ENCODE results near the gene SYNPO2. TPM values are rescaled to one million over a fixed set of nuclear protein-coding genes. Genes with fewer than 3 reads are reported as not detected.

The SYNPO2 gene
- polyA plus RNA-seq, 1 donor (not counting 4 experiments of a cell fraction or from before 2014, with no cell fraction given), result 0.34 TPM

DNA sequence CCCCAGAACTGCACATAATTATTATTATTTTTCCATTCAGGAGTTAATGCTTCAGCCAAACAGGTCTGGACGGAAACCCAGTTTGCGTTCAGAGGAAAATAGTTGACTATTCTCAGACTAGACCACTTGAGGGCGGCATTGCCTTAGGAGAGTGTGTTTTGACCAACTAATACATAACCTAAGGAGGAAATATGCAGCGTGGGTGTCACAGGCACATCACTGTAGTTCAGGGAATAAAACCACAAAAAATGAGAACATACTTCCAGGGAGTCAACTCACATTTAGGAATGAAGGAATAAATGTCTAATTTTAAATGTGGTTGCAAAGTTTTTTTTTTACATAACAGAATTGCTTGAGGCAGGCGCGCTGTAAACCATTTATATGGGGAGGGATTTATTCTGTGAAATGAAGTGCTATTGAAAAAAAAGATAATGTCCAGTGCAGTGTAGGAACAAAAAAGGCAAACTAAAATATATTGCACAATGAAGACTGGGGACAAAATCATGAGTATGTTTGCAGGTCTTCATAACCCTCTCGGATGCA lies 93.3 kb downstream of the SYNPO2 start:
- Histone ChIP-seq H3K9ac (ENCODE audit: control insufficient read depth, extremely low read depth, insufficient read depth, low read length) (no peak overlapping the region), H3K9me1 (ENCODE audit: control insufficient read depth, extremely low read depth, insufficient read depth, low read length) (no peaks in the 10 kb centered on the region), H3K27me3 (ENCODE audit: control insufficient read depth, extremely low read depth, insufficient read depth, low read length) (no peaks in the 10 kb centered on the region), H2AFZ (ENCODE audit: control insufficient read depth, low read length) (no peak overlapping the region), H3K27ac (ENCODE audit: control insufficient read depth, insufficient read depth, low read length) (no peak overlapping the region), H3K4me3 (ENCODE audit: control insufficient read depth in 2 of 3, extremely low read depth in 1 of 3, insufficient read depth in 2 of 3, low read depth in 1 of 3, low read length in 3 of 3) (no peak overlapping the region), H4K20me1 (ENCODE audit: control insufficient read depth, extremely low read depth, insufficient read depth, low read length) (no peaks in the 10 kb centered on the region), H3K4me1 (ENCODE audit: control insufficient read depth, extremely low read depth, insufficient read depth, low read length) (no peaks in the 10 kb centered on the region), H3K79me2 (ENCODE audit: control insufficient read depth, insufficient read depth, low read length) (no peaks in the 10 kb centered on the region), H3K4me2 (ENCODE audit: control insufficient read depth, extremely low read depth, insufficient read depth, low read depth, low read length) (no peak overlapping the region), H3K36me3 (ENCODE audit: control insufficient read depth in 2 of 2, extremely low read depth in 1 of 2, insufficient read depth in 2 of 2, low read length in 2 of 2) (no peaks in the 10 kb centered on the region), H3K9me3 (ENCODE audit: control insufficient read depth, low read depth, low read length) (no peaks in the 10 kb centered on the region)
- peak; percentile 38 for DNase-seq (ENCODE audit: low read depth, low spot score)
- TF ChIP-seq, protein P1, sequence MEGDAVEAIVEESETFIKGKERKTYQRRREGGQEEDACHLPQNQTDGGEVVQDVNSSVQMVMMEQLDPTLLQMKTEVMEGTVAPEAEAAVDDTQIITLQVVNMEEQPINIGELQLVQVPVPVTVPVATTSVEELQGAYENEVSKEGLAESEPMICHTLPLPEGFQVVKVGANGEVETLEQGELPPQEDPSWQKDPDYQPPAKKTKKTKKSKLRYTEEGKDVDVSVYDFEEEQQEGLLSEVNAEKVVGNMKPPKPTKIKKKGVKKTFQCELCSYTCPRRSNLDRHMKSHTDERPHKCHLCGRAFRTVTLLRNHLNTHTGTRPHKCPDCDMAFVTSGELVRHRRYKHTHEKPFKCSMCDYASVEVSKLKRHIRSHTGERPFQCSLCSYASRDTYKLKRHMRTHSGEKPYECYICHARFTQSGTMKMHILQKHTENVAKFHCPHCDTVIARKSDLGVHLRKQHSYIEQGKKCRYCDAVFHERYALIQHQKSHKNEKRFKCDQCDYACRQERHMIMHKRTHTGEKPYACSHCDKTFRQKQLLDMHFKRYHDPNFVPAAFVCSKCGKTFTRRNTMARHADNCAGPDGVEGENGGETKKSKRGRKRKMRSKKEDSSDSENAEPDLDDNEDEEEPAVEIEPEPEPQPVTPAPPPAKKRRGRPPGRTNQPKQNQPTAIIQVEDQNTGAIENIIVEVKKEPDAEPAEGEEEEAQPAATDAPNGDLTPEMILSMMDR (optimal IDR thresholded peaks at IDR 0.05 in 1 of 3, IDR thresholded peaks at IDR 0.05 in 1 of 3, conservative IDR thresholded peaks at IDR 0.05 in 1 of 3; ENCODE audit: extremely low read depth in 1 of 3, insufficient read depth in 2 of 3, low read length in 3 of 3), result peak; percentile 66 to 78 (median 68)
- TF ChIP-seq EZH2 (IDR thresholded peaks at IDR 0.05; ENCODE audit: low read length), result no peak
- dilution Hi-C loops (cut with MboI; ENCODE audit: extremely low pct_ligation_motif_present, low sequenced_read_pairs), result loop anchor here (25.0 kb wide), 1 partner anchor 255 kb away; no protein-coding TSS in a partner anchor
- FAIRE-seq, result peak; percentile 84

DNA sequence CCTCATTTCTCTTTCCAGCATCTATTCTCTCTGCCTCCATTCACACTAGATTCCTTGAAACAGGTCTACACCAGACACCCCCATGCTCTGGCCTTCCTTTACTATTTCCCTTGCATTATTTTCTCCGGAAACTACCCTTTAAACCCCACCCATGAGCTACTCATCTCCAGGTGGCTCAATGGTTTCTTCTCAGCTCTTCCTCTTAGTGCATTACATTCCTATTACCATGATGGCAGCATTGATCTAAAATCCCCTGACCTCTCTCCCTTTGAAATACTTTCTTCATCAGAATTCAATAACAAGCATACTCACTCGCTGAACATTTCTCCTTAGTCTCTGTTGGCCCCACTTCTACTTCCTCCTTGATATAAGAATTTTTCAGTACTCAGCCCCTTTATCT lies 94.6 kb downstream of the SYNPO2 start:
- H3K27ac ChIP-seq (ENCODE audit: control insufficient read depth, insufficient read depth, low read length), result no peak overlapping the region
- H3K9me1 ChIP-seq (ENCODE audit: control insufficient read depth, extremely low read depth, insufficient read depth, low read length), result no peaks in the 10 kb centered on the region
- no peaks in the 10 kb centered on the region for H3K36me3 ChIP-seq (ENCODE audit: control insufficient read depth in 2 of 2, extremely low read depth in 1 of 2, insufficient read depth in 2 of 2, low read length in 2 of 2)
- no peak overlapping the region for H3K9ac ChIP-seq (ENCODE audit: control insufficient read depth, extremely low read depth, insufficient read depth, low read length)
- no peaks in the 10 kb centered on the region for H4K20me1 ChIP-seq (ENCODE audit: control insufficient read depth, extremely low read depth, insufficient read depth, low read length)
- H3K9me3 ChIP-seq (ENCODE audit: control insufficient read depth, low read depth, low read length), result no peaks in the 10 kb centered on the region
- H3K79me2 ChIP-seq (ENCODE audit: control insufficient read depth, insufficient read depth, low read length), result no peaks in the 10 kb centered on the region
- FAIRE-seq, result no peak
- no peak for DNase-seq (ENCODE audit: low read depth, low spot score)
- no peak overlapping the region for H3K4me2 ChIP-seq (ENCODE audit: control insufficient read depth, extremely low read depth, insufficient read depth, low read depth, low read length)
- H2AFZ ChIP-seq (ENCODE audit: control insufficient read depth, low read length), result no peak overlapping the region
- peaks cover 5% of the 10 kb centered on the region for H3K4me1 ChIP-seq (ENCODE audit: control insufficient read depth, extremely low read depth, insufficient read depth, low read length)
- H3K4me3 ChIP-seq (ENCODE audit: control insufficient read depth in 2 of 3, extremely low read depth in 1 of 3, insufficient read depth in 2 of 3, low read depth in 1 of 3, low read length in 3 of 3), result no peak overlapping the region
- H3K27me3 ChIP-seq (ENCODE audit: control insufficient read depth, extremely low read depth, insufficient read depth, low read length), result no peaks in the 10 kb centered on the region
- dilution Hi-C loops (cut with MboI; ENCODE audit: extremely low pct_ligation_motif_present, low sequenced_read_pairs), result loop anchor here (25.0 kb wide), 1 partner anchor 254 kb away; no protein-coding TSS in a partner anchor
- TF ChIP-seq EZH2 (IDR thresholded peaks at IDR 0.05; ENCODE audit: low read length), result no peak

DNA sequence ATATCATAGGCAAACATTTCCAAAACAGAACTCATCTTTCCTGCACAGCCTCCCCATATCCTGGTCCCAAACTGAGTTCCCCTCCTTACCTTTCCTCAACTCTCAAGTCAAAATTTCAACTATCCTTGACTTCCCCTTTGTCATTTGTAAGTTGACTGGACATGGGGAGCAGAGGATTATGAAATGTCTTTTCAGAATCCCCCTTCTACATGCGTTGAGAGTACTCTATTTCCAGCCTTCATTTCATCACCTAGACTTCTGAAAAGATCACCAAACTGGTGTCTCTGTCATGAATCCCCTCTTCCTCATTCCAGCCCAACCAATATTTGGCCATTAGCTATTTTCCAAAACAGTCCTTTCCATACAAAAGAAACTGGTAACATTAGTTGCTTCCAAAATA lies 95.2 kb downstream of the SYNPO2 start:
- Histone ChIP-seq H3K9me3 (ENCODE audit: control insufficient read depth, low read depth, low read length) (no peaks in the 10 kb centered on the region), H3K4me2 (ENCODE audit: control insufficient read depth, extremely low read depth, insufficient read depth, low read depth, low read length) (no peak overlapping the region), H3K27ac (ENCODE audit: control insufficient read depth, insufficient read depth, low read length) (no peak overlapping the region), H3K36me3 (ENCODE audit: control insufficient read depth in 2 of 2, extremely low read depth in 1 of 2, insufficient read depth in 2 of 2, low read length in 2 of 2) (no peaks in the 10 kb centered on the region), H3K79me2 (ENCODE audit: control insufficient read depth, insufficient read depth, low read length) (no peaks in the 10 kb centered on the region), H4K20me1 (ENCODE audit: control insufficient read depth, extremely low read depth, insufficient read depth, low read length) (no peaks in the 10 kb centered on the region), H3K4me1 (ENCODE audit: control insufficient read depth, extremely low read depth, insufficient read depth, low read length) (peaks cover 10% of the 10 kb centered on the region), H3K27me3 (ENCODE audit: control insufficient read depth, extremely low read depth, insufficient read depth, low read length) (no peaks in the 10 kb centered on the region), H2AFZ (ENCODE audit: control insufficient read depth, low read length) (no peak overlapping the region), H3K9ac (ENCODE audit: control insufficient read depth, extremely low read depth, insufficient read depth, low read length) (no peak overlapping the region), H3K4me3 (ENCODE audit: control insufficient read depth in 2 of 3, extremely low read depth in 1 of 3, insufficient read depth in 2 of 3, low read depth in 1 of 3, low read length in 3 of 3) (no peak overlapping the region), H3K9me1 (ENCODE audit: control insufficient read depth, extremely low read depth, insufficient read depth, low read length) (no peaks in the 10 kb centered on the region)
- no peak for FAIRE-seq
- dilution Hi-C loops (cut with MboI; ENCODE audit: extremely low pct_ligation_motif_present, low sequenced_read_pairs), result loop anchor here (25.0 kb wide), 1 partner anchor 253 kb away; no protein-coding TSS in a partner anchor
- TF ChIP-seq, protein P1 (optimal IDR thresholded peaks at IDR 0.05 in 1 of 3, IDR thresholded peaks at IDR 0.05 in 1 of 3, conservative IDR thresholded peaks at IDR 0.05 in 1 of 3; ENCODE audit: extremely low read depth in 1 of 3, insufficient read depth in 2 of 3, low read length in 3 of 3), result no peak
- no peak for TF ChIP-seq EZH2 (IDR thresholded peaks at IDR 0.05; ENCODE audit: low read length)
- no peak for DNase-seq (ENCODE audit: low read depth, low spot score)
